HG02759 (cell line): Measurements from ENCODE around the gene LONP1.

Source experiments
- ATAC-seq: cut with Tn5 transposase; IDR thresholded peaks from one replicate; pipeline ENCODE4 v1.9.1; 2021; ENCODE audit warnings: mild to moderate bottlenecking, moderate library complexity; ENCODE audit not compliant: unreplicated experiment

Gene LONP1

GRCh38 chr19:5651361-5651760, 68.6 kb downstream of the LONP1 start:
- no peak for ATAC-seq

- no peak for ATAC-seq
Observed at GRCh38 chr19:5648464-5648863, 71.5 kb downstream of the LONP1 start.

DNA sequence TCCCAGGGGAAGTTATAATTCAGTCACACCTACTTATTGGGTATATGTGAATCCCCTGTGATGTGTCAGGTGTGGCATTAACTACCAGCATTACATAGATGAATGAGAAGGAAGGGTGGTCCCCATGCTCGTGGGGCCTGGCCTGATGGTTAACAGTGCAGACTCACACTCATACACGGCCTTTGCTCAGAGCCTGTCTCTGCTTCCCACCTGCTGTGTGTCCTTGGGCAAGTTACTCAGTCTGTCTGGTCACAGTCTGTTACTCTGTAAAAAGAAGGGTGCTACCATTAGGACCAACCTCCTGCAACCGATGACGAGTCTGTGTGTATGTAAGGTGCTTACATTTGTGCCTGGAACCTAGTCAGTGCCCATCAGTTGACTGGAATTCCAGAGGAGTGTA, 73.2 kb downstream of the LONP1 start:
- no peak for ATAC-seq

GRCh38 chr19:5645409-5645808, 74.5 kb downstream of the LONP1 start:
- no peak for ATAC-seq

DNA sequence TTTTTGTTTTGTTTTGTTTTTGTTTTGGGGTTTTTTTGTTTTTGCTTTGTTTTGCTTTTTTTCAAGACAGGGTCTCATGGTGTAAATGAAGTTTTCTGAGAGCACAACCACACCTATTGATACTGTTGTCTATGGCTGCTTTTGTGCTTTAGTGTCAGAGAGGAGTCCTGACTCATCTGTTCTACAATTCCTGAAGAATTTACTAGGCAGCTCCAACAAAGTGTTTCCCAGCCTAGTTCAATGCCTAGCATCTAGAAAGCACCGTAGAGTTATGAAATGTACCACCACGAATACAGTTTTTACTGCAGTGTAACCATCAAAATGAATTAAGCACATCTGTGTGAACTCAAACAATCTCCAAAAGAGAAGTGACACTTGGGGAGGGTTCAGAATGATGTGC, 75.9 kb downstream of the LONP1 start:
- no peak for ATAC-seq

- no peak for ATAC-seq
Observed at GRCh38 chr19:5643060-5643459, 76.9 kb downstream of the LONP1 start.

DNA sequence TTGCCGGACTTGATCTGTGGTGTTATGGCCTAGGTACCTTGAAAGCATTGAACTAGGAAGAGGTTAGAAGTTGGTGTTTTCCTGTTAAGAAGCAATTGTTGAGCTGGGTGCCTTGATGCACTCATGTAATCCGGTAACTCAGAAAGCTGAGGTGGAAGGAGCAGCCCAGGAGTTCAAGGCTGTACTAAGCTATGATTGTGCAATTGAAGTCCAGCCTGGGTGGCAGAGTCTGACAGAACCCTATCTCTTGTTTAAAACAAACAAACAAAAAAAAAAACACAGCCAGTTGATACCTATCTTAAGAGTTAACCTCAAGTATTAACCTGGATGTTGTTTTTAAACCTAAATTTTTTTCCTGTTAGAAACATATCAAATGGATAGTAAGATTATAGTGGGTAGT, 77.7 kb downstream of the LONP1 start:
- ATAC-seq: no peak
